GM13976 (cell line): Measurements from ENCODE around the gene HDGFL2.

Source experiments
- DNase-seq: peaks from one replicate; pipeline ENCODE4 v3.0.0; 2012; ENCODE audit warnings: low spot score
- CTCF ChIP-seq: IDR thresholded peaks from 2 replicates; pipeline ENCODE4 v1.5.1; 2012; ENCODE audit warnings: borderline replicate concordance, mild to moderate bottlenecking; ENCODE audit not compliant: insufficient read depth; ENCODE audit errors: extremely low read depth, missing control alignments, control extremely low read depth
- in situ Hi-C: fragments of 300-500 bp; cut with MboI; formaldehyde crosslinking; loops from one replicate; pipeline ENCODE4 v1.12.0; 2022; ENCODE audit warnings: low sequenced_read_pairs, mixed read lengths, inconsistent platforms; ENCODE audit not compliant: unreplicated experiment

Gene HDGFL2

GRCh38 chr19:4472174-4472974 is at the start of gene HDGFL2:
Gene HDGFL2, plus strand, starts transcription at chr19:4472297. Its CDS starts 54 bp downstream, at chr19:4472351.
- no peak for DNase-seq
- in situ Hi-C loops: no loop called here
- no peak for TF ChIP-seq CTCF

- DNase-seq: no peak
- in situ Hi-C loops: no loop called here
- TF ChIP-seq CTCF: no peak
Measured at GRCh38 chr19:4423416-4424126, 48.5 kb upstream of the HDGFL2 start.

DNA sequence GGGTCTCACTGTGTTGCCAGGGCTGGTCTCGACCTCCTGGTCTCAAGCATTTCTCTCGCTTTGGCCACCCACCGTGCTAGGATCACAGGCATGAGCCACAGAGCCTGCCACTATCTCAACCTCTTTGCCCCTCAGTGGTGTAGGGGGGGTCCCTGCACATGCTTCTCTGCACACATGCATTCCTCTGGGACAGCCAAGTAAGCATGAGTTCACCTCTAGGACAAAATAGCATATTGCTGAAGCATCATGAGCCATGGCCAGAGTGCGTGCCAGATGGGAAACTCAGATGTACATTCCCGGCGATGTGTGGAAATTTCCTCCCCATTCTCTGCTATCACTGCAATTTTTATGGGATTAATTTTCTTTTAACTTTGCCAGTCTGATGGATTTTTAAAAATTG is 46.6 kb upstream of the HDGFL2 start:
- DNase-seq: no peak
- no peak for TF ChIP-seq CTCF
- in situ Hi-C loops: no loop called here

DNA sequence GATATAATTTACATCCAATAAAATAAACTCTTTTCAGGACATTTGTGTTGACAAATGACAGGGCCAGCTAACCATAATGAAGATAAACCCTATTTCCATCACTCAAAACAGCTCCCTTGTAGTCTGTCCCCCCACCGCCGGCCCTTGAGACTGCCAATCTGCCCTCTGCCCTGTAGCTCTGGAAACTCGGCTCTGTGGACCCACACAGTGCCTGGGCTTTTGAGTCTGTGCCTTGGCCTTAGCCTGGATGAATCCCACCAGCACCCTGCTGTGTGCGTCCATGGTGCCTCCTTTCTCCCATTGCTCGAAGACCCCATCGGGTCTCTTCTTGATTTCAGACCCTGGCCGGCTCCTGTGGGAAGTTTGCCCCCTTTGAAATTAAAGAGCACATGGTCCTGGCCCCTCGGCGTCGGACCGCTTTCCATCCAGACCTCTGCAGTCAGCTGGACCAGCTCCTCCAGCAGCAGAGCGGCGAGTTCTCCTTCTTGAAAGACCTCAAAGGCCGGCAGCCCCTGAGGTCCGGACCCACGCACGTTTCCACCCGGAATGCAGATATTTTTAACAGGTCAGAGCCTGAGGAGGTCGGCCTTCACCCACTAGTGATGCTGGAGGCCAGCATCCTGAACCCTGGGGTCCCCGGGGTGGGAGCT is 43.6 kb upstream of the HDGFL2 start:
- DNase-seq: no peak
- no peak for TF ChIP-seq CTCF
- in situ Hi-C loops: no loop called here

- no peak for TF ChIP-seq CTCF
- in situ Hi-C loops: no loop called here
- no peak for DNase-seq
Measured at GRCh38 chr19:4429256-4429655, 42.8 kb upstream of the HDGFL2 start.

DNA sequence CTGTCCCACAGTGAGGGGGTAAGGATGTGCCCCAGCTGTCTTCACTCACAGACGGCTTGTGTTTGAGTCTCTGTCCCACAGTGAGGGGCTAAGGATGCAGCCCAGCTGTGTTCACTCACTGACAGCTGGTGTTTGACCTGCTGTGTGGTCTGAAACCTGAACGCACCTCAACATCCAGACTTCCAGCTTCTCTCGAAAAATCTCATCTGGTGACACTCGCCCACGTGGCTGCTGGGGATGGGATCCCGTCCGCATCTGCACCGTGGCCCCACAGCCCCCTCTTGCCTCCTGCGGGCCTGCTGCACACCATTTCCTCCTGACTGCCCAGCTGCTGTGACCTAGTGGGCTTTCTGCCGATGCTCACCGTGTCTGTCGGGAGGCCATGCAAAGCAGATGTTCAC is 42.3 kb upstream of the HDGFL2 start:
- in situ Hi-C loops: no loop called here
- TF ChIP-seq CTCF: no peak
- DNase-seq: no peak
